Stimulated activated CD4-positive, alpha-beta T cell treated with anti-CD3 and anti-CD28 coated beads, Interleukin-4, amount 100 ng/mL, for 24 hours (primary cell): ENCODE measurements around the gene RTCA.
"Not testable (repeated sequence)": the region's sequence is repeated elsewhere in the genome, so short reads cannot be mapped to it uniquely, and the experiment has no call there.

Experiments
- DNase-seq: peaks from one replicate; pipeline ENCODE4 v3.0.0-alpha.2; 2020

The RTCA gene

GRCh38 chr1:100264081-100264480 lies 1.9 kb upstream of the RTCA start:
- DNase-seq = not testable (repeated sequence)

GRCh38 chr1:100265562-100265930 lies 470 bp upstream of the RTCA start:
- DNase-seq = no peak

GRCh38 chr1:100266741-100267140 lies 725 bp downstream of the RTCA start:
- DNase-seq = peak; percentile 18

- DNase-seq = no peak
These were observed 1.3 kb downstream of the RTCA start for GRCh38 chr1:100267284-100267683.

- no peak for DNase-seq
These were observed 2.2 kb downstream of the RTCA start for GRCh38 chr1:100268202-100268601.

- DNase-seq = peak; percentile 27
These were observed 11.8 kb downstream of the RTCA start for GRCh38 chr1:100277866-100278265.

GRCh38 chr1:100279358-100279923 lies 13.4 kb downstream of the RTCA start:
- DNase-seq = no peak

GRCh38 chr1:100279954-100280682 lies 14.1 kb downstream of the RTCA start:
- DNase-seq = no peak

GRCh38 chr1:100284591-100284990 lies 18.6 kb downstream of the RTCA start:
- no peak for DNase-seq

- no peak for DNase-seq
These were observed 21.1 kb downstream of the RTCA start for GRCh38 chr1:100287162-100287561.

GRCh38 chr1:100290291-100290690 lies 24.3 kb downstream of the RTCA start:
- no peak for DNase-seq

GRCh38 chr1:100292711-100293110 lies 26.7 kb downstream of the RTCA start:
- no peak for DNase-seq

- no peak for DNase-seq
These were observed 30.1 kb downstream of the RTCA start for GRCh38 chr1:100296140-100296539.

GRCh38 chr1:100296997-100297396 lies 31.0 kb downstream of the RTCA start:
- not testable (repeated sequence) for DNase-seq

GRCh38 chr1:100298512-100298911 lies 32.5 kb downstream of the RTCA start:
- DNase-seq = no peak

GRCh38 chr1:100299521-100300222 lies 33.7 kb downstream of the RTCA start:
- peak; percentile 5 for DNase-seq

- no peak for DNase-seq
These were observed 34.7 kb downstream of the RTCA start for GRCh38 chr1:100300691-100301090.

GRCh38 chr1:100302739-100303138 lies 36.7 kb downstream of the RTCA start:
- no peak for DNase-seq

- DNase-seq = no peak
These were observed 38.2 kb downstream of the RTCA start for GRCh38 chr1:100304227-100304626.

- DNase-seq = no peak
These were observed 38.9 kb downstream of the RTCA start for GRCh38 chr1:100304921-100305320.

GRCh38 chr1:100305954-100306353 lies 39.9 kb downstream of the RTCA start:
- DNase-seq = no peak

GRCh38 chr1:100306735-100307313 lies 40.8 kb downstream of the RTCA start:
- DNase-seq = no peak

GRCh38 chr1:100308777-100309176 lies 42.8 kb downstream of the RTCA start:
- DNase-seq = no peak

- DNase-seq = no peak
These were observed 43.8 kb downstream of the RTCA start for GRCh38 chr1:100309863-100310262.
